Measurements from ENCODE around the gene EQTN.

Gene EQTN

GRCh38 chr9:27272103-27272502, 24.8 kb downstream of the EQTN start:
- Histone ChIP-seq H4K20me1 (ENCODE audit: insufficient read depth, low read length) (no peaks in the 10 kb centered on the region), H3K9me3 (replicated peaks; ENCODE audit: insufficient read depth, low read length) (no peaks in the 10 kb centered on the region), H3K36me3 (replicated peaks; ENCODE audit: insufficient read depth, low read length) (no peaks in the 10 kb centered on the region), H3K4me3 (ENCODE audit: low read length) (no peak overlapping the region), H3K4me2 (ENCODE audit: low read depth, low read length) (no peak overlapping the region), H3K27ac (ENCODE audit: low read length) (no peak overlapping the region), H3K4me1 (ENCODE audit: low read length) (no peaks in the 10 kb centered on the region), H2AFZ (ENCODE audit: low read length) (no peak overlapping the region), H3K9me2 (replicated peaks; ENCODE audit: insufficient read depth, low read length) (no peaks in the 10 kb centered on the region), H3K79me2 (ENCODE audit: low read length) (no peaks in the 10 kb centered on the region), H3K27me3 (replicated peaks; ENCODE audit: insufficient read depth, low read length) (no peaks in the 10 kb centered on the region), H3F3A (ENCODE audit: insufficient read depth, low read length) (no peaks in the 10 kb centered on the region), H3K9ac (ENCODE audit: low read length) (no peak overlapping the region)
- DNase-seq: no peak
- no peak for TF ChIP-seq EZH2phosphoT487 (IDR thresholded peaks at IDR 0.05; ENCODE audit: low read length)
- TF ChIP-seq EZH2 (optimal IDR thresholded peaks at IDR 0.05; ENCODE audit: low read depth, low read length): no peak
- TF ChIP-seq CTCF (IDR thresholded peaks at IDR 0.05; ENCODE audit: low read length): no peak

- Histone ChIP-seq H3K27ac (ENCODE audit: low read length) (no peak overlapping the region), H3K9ac (ENCODE audit: low read length) (no peak overlapping the region), H3K4me2 (ENCODE audit: low read depth, low read length) (no peak overlapping the region), H2AFZ (ENCODE audit: low read length) (no peak overlapping the region), H3F3A (ENCODE audit: insufficient read depth, low read length) (no peaks in the 10 kb centered on the region), H3K36me3 (replicated peaks; ENCODE audit: insufficient read depth, low read length) (no peaks in the 10 kb centered on the region), H4K20me1 (ENCODE audit: insufficient read depth, low read length) (no peaks in the 10 kb centered on the region), H3K4me1 (ENCODE audit: low read length) (no peaks in the 10 kb centered on the region), H3K27me3 (replicated peaks; ENCODE audit: insufficient read depth, low read length) (no peaks in the 10 kb centered on the region), H3K79me2 (ENCODE audit: low read length) (no peaks in the 10 kb centered on the region), H3K4me3 (ENCODE audit: low read length) (no peak overlapping the region), H3K9me3 (replicated peaks; ENCODE audit: insufficient read depth, low read length) (no peaks in the 10 kb centered on the region), H3K9me2 (replicated peaks; ENCODE audit: insufficient read depth, low read length) (no peaks in the 10 kb centered on the region)
- DNase-seq: no peak
- TF ChIP-seq EZH2phosphoT487 (IDR thresholded peaks at IDR 0.05; ENCODE audit: low read length) (no peak), CTCF (IDR thresholded peaks at IDR 0.05; ENCODE audit: low read length) (no peak), EZH2 (optimal IDR thresholded peaks at IDR 0.05; ENCODE audit: low read depth, low read length) (no peak)
Measured at GRCh38 chr9:27261517-27262211, 35.3 kb downstream of the EQTN start.

- TF ChIP-seq EZH2 (optimal IDR thresholded peaks at IDR 0.05; ENCODE audit: low read depth, low read length) (no peak), EZH2phosphoT487 (IDR thresholded peaks at IDR 0.05; ENCODE audit: low read length) (no peak), CTCF (IDR thresholded peaks at IDR 0.05; ENCODE audit: low read length) (no peak)
- no peaks in the 10 kb centered on the region for H3F3A ChIP-seq (ENCODE audit: insufficient read depth, low read length)
- H3K27me3 ChIP-seq (replicated peaks; ENCODE audit: insufficient read depth, low read length): no peaks in the 10 kb centered on the region
- no peaks in the 10 kb centered on the region for H3K36me3 ChIP-seq (replicated peaks; ENCODE audit: insufficient read depth, low read length)
- no peaks in the 10 kb centered on the region for H3K79me2 ChIP-seq (ENCODE audit: low read length)
- H3K4me1 ChIP-seq (ENCODE audit: low read length): no peaks in the 10 kb centered on the region
- no peaks in the 10 kb centered on the region for H3K9me3 ChIP-seq (replicated peaks; ENCODE audit: insufficient read depth, low read length)
- H3K4me3 ChIP-seq (ENCODE audit: low read length): no peak overlapping the region
- no peak overlapping the region for H3K4me2 ChIP-seq (ENCODE audit: low read depth, low read length)
- no peak overlapping the region for H2AFZ ChIP-seq (ENCODE audit: low read length)
- H3K9me2 ChIP-seq (replicated peaks; ENCODE audit: insufficient read depth, low read length): no peaks in the 10 kb centered on the region
- no peak overlapping the region for H3K9ac ChIP-seq (ENCODE audit: low read length)
- H4K20me1 ChIP-seq (ENCODE audit: insufficient read depth, low read length): no peaks in the 10 kb centered on the region
- DNase-seq: no peak
- no peak overlapping the region for H3K27ac ChIP-seq (ENCODE audit: low read length)
Measured at GRCh38 chr9:27260789-27261516, 36.0 kb downstream of the EQTN start.

Measured in MM.1S (cell line).